Measurements from ENCODE around the gene GNE. TPM values are rescaled to one million over a fixed set of nuclear protein-coding genes. Genes with fewer than 3 reads are reported as not detected.
"Not testable (repeated sequence)": the region's sequence is repeated elsewhere in the genome, so short reads cannot be mapped to it uniquely, and the experiment has no call there.

The GNE gene
- total RNA-seq, 6 donors from 2014 or later: 9.0 to 23.6 (median 13.4) TPM

DNA sequence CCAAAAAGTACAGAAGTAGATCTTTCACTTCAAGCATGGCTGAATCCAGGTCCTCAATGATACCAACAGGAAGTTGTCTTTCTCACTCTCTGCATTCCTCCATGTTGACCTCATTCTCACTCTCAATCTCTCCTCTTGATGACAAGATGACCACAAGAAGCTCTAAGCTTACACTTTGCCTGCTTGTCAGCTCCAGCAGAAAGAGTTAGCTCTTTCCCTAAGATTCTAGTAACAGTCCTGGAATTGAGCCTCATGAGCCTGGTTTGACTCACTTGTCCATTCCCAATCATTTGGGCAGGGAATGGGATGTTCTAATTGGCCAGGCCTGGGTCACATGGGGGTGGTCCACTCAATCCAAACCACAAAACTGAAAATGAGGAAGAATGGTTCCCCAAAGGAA is 70.8 kb downstream of the GNE start:
- no peak for DNase-seq
- Histone ChIP-seq H3K36me3 (no peaks in the 10 kb centered on the region), H3K4me3 (no peak overlapping the region), H3K27me3 (no peaks in the 10 kb centered on the region), H3K4me1 (peaks cover 7 to 17% (median 9%) of the 10 kb centered on the region in 4 donors), H3K9me3 (no peaks in the 10 kb centered on the region), H3K27ac (no peak overlapping the region)
- TF ChIP-seq POLR2AphosphoS5 (IDR thresholded peaks at IDR 0.05) (no peak), POLR2A (IDR thresholded peaks at IDR 0.05) (no peak), EP300 (IDR thresholded peaks at IDR 0.05) (no peak)
- TF ChIP-seq, protein P1, sequence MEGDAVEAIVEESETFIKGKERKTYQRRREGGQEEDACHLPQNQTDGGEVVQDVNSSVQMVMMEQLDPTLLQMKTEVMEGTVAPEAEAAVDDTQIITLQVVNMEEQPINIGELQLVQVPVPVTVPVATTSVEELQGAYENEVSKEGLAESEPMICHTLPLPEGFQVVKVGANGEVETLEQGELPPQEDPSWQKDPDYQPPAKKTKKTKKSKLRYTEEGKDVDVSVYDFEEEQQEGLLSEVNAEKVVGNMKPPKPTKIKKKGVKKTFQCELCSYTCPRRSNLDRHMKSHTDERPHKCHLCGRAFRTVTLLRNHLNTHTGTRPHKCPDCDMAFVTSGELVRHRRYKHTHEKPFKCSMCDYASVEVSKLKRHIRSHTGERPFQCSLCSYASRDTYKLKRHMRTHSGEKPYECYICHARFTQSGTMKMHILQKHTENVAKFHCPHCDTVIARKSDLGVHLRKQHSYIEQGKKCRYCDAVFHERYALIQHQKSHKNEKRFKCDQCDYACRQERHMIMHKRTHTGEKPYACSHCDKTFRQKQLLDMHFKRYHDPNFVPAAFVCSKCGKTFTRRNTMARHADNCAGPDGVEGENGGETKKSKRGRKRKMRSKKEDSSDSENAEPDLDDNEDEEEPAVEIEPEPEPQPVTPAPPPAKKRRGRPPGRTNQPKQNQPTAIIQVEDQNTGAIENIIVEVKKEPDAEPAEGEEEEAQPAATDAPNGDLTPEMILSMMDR (IDR thresholded peaks at IDR 0.05): no peak
- ATAC-seq (ENCODE audit: low FRiP score in 2 of 2): no peak

DNA sequence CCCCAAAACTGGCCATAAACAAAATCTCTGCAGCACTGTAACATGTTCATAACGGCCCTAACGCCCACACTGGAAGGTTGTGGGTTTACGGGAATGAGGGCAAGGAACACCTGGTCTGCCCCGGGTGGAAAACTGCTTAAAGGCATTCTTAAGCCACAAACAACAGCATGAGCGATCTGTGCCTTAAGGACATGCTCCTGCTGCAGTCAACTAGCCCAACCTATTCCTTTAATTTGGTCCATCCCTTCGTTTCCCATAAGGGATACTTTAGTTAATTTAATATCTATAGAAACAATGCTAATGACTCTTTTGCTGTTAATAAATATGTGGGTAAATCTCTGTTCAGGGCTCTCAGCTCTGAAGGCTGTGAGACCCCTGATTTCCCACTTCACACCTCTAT is 78.0 kb downstream of the GNE start:
- ATAC-seq (ENCODE audit: low FRiP score in 2 of 2); H3K27me3 ChIP-seq; H3K9me3 ChIP-seq; H3K27ac ChIP-seq; H3K36me3 ChIP-seq; H3K4me1 ChIP-seq; H3K4me3 ChIP-seq; DNase-seq: not testable (repeated sequence)
- WGBS, 2 donors: 91 to 92% methylated on average over 6 of the region's 6 CpGs

DNA sequence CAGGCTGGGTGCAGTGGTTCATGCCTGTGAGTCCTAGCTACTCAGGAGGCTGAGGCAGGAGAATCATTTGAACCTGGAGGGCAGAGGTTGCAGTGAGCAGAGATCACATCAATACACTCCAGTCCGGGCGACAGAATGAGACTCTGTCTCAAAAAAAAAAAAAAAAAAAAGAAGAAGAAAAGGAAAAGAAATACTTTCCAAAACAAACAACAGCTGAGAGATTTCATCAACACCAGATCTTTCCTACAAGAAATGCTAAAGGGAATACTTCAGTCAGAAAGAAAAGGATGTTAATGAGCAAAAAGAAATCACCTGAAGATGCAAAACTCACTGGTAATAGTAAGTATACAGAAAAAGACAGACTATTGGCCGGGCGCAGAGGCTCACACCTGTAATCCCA is 80.7 kb downstream of the GNE start:
- ATAC-seq (ENCODE audit: low FRiP score in 2 of 2) (no peak), DNase-seq (no peak)
- Histone ChIP-seq H3K4me3 (no peak overlapping the region), H3K27me3 (no peaks in the 10 kb centered on the region), H3K9me3 (no peaks in the 10 kb centered on the region), H3K4me1 (no peaks in the 10 kb centered on the region), H3K36me3 (no peaks in the 10 kb centered on the region), H3K27ac (no peak overlapping the region)
- WGBS, 2 donors: 80 to 90% methylated on average over 4 of the region's 4 CpGs
- TF ChIP-seq POLR2A (IDR thresholded peaks at IDR 0.05) (no peak), POLR2AphosphoS5 (IDR thresholded peaks at IDR 0.05) (no peak), EP300 (IDR thresholded peaks at IDR 0.05) (no peak)
- TF ChIP-seq, protein P1 (IDR thresholded peaks at IDR 0.05): no peak

DNA sequence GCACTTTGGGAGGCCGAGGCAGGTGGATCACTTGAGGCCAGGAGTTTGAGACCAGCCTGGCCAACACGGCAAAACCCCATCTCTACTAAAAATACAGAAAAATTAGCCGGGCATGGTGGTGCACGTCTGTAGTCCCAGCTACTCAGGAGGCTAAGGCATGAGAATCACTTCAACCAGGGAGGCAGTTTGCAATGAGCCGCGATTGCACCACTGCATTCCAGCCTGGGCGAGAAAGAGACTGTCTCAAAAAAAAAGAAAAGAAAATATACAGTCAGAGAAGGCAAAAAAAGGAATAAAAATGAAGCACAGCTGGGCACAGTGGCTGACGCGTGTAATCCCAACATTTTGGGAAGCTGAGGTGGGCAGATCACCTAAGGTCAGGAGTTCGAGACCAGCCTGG is 81.8 kb downstream of the GNE start:
- ATAC-seq (ENCODE audit: low FRiP score in 2 of 2); H3K4me1 ChIP-seq; H3K36me3 ChIP-seq; H3K4me3 ChIP-seq; DNase-seq; H3K9me3 ChIP-seq; H3K27ac ChIP-seq; H3K27me3 ChIP-seq: not testable (repeated sequence)
- WGBS, 2 donors: 92 to 94% methylated on average over 10 of the region's 10 CpGs

DNA sequence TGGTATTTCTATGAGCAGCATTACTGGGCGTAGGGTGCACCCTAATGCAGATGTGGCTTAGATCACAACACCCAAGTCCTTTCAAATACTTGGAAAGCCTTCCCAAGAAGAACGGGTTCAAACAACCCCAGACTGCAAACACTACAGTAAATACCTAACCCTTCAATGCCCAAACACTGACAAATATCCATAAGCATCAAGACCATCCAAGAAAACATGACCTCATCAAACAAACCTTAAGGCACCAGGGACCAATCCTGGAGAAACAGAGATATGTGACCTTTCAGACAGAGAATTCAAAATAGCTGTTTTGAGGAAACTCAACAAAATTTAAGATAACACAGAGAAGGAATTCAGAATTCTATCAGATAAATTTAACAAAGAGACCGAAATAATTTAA is 83.0 kb downstream of the GNE start:
- DNase-seq; ATAC-seq (ENCODE audit: low FRiP score in 2 of 2); H3K4me3 ChIP-seq; H3K36me3 ChIP-seq; H3K9me3 ChIP-seq; H3K27me3 ChIP-seq; H3K27ac ChIP-seq; H3K4me1 ChIP-seq: not testable (repeated sequence)
- WGBS, 2 donors: 91% methylated on average over 3 of the region's 3 CpGs

DNA sequence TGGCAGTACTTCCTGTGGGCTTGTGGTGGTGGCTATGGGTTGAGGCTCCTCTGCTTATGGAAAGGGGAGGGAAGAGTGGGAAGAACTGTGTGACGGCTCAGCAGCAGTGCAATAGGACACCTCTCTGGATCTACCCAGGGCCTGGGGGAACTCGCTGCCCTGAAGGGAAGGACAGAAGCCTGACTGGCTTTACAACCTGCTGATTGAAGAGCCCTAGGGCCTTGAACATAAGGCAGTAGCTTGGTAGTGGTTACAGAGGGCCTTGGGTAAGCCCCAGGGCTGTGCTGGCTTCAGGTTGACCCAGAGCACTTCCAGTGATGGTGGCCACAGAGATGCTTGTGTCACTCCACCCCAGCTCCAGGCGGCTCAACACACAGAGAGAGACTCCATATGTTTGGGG is 83.5 kb downstream of the GNE start:
- WGBS, 2 donors: 79 to 82% methylated on average over 3 of the region's 3 CpGs
- Histone ChIP-seq H3K36me3 (no peaks in the 10 kb centered on the region), H3K9me3 (no peaks in the 10 kb centered on the region), H3K27me3 (no peaks in the 10 kb centered on the region), H3K4me3 (no peak overlapping the region), H3K27ac (no peak overlapping the region), H3K4me1 (no peaks in the 10 kb centered on the region)
- no peak for TF ChIP-seq POLR2A (IDR thresholded peaks at IDR 0.05)
- no peak for TF ChIP-seq POLR2AphosphoS5 (IDR thresholded peaks at IDR 0.05)
- TF ChIP-seq EP300 (IDR thresholded peaks at IDR 0.05): no peak
- TF ChIP-seq, protein P1 (IDR thresholded peaks at IDR 0.05): no peak
- DNase-seq (no peak), ATAC-seq (ENCODE audit: low FRiP score in 2 of 2) (no peak)

DNA sequence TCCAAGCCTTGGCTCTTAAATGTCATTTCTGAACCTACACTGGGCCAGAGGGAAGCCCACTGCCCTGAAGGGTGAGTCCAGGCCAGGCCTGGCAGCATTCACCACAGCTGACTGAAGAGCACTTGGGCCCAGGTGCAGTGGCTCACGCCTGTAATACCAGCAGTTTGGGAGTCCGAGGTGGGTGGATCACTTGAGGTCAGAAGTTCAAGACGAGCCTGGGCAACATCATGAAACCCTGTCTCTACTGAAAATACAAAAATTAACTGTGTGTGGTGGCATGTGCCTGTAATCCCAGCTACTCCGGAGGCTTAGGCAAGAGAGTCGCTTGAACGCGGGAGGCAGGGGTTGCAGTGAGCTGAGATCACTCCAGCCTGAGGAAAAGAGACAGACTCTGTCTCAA is 84.0 kb downstream of the GNE start:
- Histone ChIP-seq H3K27me3 (no peaks in the 10 kb centered on the region), H3K9me3 (no peaks in the 10 kb centered on the region), H3K4me1 (no peaks in the 10 kb centered on the region), H3K4me3 (no peak overlapping the region), H3K36me3 (no peaks in the 10 kb centered on the region), H3K27ac (no peak overlapping the region)
- 78 to 88% methylated on average over 7 of the region's 7 CpGs for WGBS, 2 donors
- TF ChIP-seq POLR2A (IDR thresholded peaks at IDR 0.05) (no peak), EP300 (IDR thresholded peaks at IDR 0.05) (no peak), POLR2AphosphoS5 (IDR thresholded peaks at IDR 0.05) (no peak)
- TF ChIP-seq, protein P1 (IDR thresholded peaks at IDR 0.05): no peak
- no peak for DNase-seq
- ATAC-seq (ENCODE audit: low FRiP score in 2 of 2): no peak
